K562 (cell line): ENCODE results near the gene TXLNA. TPM values are rescaled to one million over a fixed set of nuclear protein-coding genes. Genes with fewer than 3 reads are reported as not detected.

Experiments used
- ETS1 ChIP-seq: conservative IDR thresholded peaks from 2 replicates; pipeline ENCODE4 v1.6.1; 2011; ENCODE audit warnings: low read depth, mild to moderate bottlenecking, low read length; ENCODE audit not compliant: control insufficient read depth
- SMC3 ChIP-seq: conservative IDR thresholded peaks from 2 replicates; pipeline ENCODE4 v1.6.1; 2011; ENCODE audit warnings: low read depth, low read length, improper control_type of control experiment; ENCODE audit not compliant: insufficient read depth
- ZBTB40 ChIP-seq, 2 experiments: fragments of 450-650 bp in 1 of 2; sonication (generic) in 1 of 2; formaldehyde crosslinking in 1 of 2; IDR thresholded peaks; 2 replicates each; pipeline versions ENCODE4 v1.7.1 to v1.9.0; 2016 to 2022; ENCODE audit warnings: inconsistent platforms in 1 of 2, mild to moderate bottlenecking in 1 of 2, missing genetic modification reagents in 1 of 2
- ZNF561 ChIP-seq: fragments of 450-650 bp; formaldehyde crosslinking; conservative IDR thresholded peaks from 2 replicates; pipeline ENCODE4 v1.4.0; 2020; ENCODE audit warnings: mild to moderate bottlenecking, moderate library complexity
- polyA plus RNA-seq, 8 experiments: library from polyadenylated mRNA; depleted of rRNA in 4 of 8; stranded (reverse) in 5 of 8; unstranded in 3 of 8; fragments of >200 nt; fragmentation: Nextera tagmentation in 2 of 8; fragmentation: Illumina TruSeq in 1 of 8; extraction: Ambion mirVana in 2 of 8; extraction: Trizol in 1 of 8; gene quantifications; 2 replicates each; pipeline versions ENCODE4 v1.2.1 to v1.2.3, GENCODE V29; 2011 to 2014; ENCODE audit warnings: inconsistent platforms in 1 of 8, missing spikeins in 1 of 8
- total RNA-seq, 7 experiments: library from RNA; depleted of rRNA in 6 of 7; stranded (reverse); fragments of >200 nt in 6 of 7; fragmentation: Illumina TruSeq in 2 of 7; extraction: Trizol in 2 of 7; gene quantifications; 2 replicates each; pipeline versions ENCODE4 v1.2.1 to v1.2.3, GENCODE V29; 2011 to 2021; ENCODE audit warnings: low replicate concordance in 1 of 7

Gene TXLNA
- total and polyA plus RNA-seq, 9 of the 15 experiments (the other 6 are each of a cell fraction or from before 2014, with no cell fraction given), result 9.2 to 54.5 (median 39.3) TPM

GRCh38 chr1:32180186-32181060 is 948 bp downstream of the TXLNA start (continued):
- TF ChIP-seq ZBTB40 (IDR thresholded peaks at IDR 0.05) (peak; percentile 4; the same call in 1 of the 2 replicates), ZBTB40 (CRISPR knock-in tag; IDR thresholded peaks at IDR 0.05) (no peak), ZNF561 (CRISPR knock-in tag) (no peak), ETS1 (0 out of 2 replicates have a peak, but pooled peaks have one; percentile 20), SMC3 (0 out of 2 replicates have a peak, but pooled peaks have one; percentile 8)
